GM06990 (cell line): ENCODE measurements around the gene LY86.

Experiments used
- DNase-seq: peaks from one replicate; pipeline ENCODE4 v3.0.0-alpha.2; 2011; ENCODE audit not compliant: insufficient read length; ENCODE audit errors: extremely low read depth
- H3K27me3 ChIP-seq: replicated peaks from 2 replicates; pipeline ENCODE4 v1.6.0; 2011; ENCODE audit warnings: low read length; ENCODE audit not compliant: control insufficient read depth, insufficient read depth
- H3K36me3 ChIP-seq: 2 replicates; pipeline ENCODE4 v1.5.1; 2011; ENCODE audit warnings: low read length; ENCODE audit not compliant: control insufficient read depth, insufficient read depth
- H3K4me3 ChIP-seq: replicated peaks from 2 replicates; pipeline ENCODE4 v1.5.1; 2011; ENCODE audit warnings: low read depth, mild to moderate bottlenecking, control low read depth, low read length
- TF ChIP-seq, protein P1 (sequence below): IDR thresholded peaks from 2 replicates; pipeline ENCODE4 v1.5.1; 2011; ENCODE audit warnings: low read length, control low read depth, mild to moderate bottlenecking, inconsistent platforms; ENCODE audit not compliant: insufficient read depth, poor library complexity, severe bottlenecking

Gene LY86

DNA sequence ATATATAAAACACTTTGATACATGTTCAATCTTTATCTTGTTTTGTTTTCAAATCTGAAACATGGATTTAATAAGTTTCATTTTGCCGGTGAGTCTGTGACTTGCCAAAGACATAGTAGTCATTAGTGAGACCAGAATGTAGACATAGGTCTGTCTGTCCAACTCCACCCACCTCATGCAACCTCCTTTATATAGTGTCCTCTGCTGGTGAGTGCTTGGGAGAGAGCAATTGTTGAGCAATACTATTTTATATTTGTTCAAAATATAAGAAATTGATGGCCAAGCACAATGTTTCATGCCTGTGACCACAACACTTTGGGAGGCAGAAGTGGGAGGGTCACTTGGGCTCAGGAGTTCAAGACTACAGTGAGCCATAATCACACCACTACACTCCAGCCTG lies 10.8 kb upstream of the LY86 start:
- H3K27me3 ChIP-seq: no peaks in the 10 kb centered on the region
- H3K4me3 ChIP-seq: no peak overlapping the region
- H3K36me3 ChIP-seq: peaks cover 5% of the 10 kb centered on the region; the same call in 1 of the 2 replicates
- TF ChIP-seq, protein P1, sequence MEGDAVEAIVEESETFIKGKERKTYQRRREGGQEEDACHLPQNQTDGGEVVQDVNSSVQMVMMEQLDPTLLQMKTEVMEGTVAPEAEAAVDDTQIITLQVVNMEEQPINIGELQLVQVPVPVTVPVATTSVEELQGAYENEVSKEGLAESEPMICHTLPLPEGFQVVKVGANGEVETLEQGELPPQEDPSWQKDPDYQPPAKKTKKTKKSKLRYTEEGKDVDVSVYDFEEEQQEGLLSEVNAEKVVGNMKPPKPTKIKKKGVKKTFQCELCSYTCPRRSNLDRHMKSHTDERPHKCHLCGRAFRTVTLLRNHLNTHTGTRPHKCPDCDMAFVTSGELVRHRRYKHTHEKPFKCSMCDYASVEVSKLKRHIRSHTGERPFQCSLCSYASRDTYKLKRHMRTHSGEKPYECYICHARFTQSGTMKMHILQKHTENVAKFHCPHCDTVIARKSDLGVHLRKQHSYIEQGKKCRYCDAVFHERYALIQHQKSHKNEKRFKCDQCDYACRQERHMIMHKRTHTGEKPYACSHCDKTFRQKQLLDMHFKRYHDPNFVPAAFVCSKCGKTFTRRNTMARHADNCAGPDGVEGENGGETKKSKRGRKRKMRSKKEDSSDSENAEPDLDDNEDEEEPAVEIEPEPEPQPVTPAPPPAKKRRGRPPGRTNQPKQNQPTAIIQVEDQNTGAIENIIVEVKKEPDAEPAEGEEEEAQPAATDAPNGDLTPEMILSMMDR: peak; percentile 16
- DNase-seq: no peak

DNA sequence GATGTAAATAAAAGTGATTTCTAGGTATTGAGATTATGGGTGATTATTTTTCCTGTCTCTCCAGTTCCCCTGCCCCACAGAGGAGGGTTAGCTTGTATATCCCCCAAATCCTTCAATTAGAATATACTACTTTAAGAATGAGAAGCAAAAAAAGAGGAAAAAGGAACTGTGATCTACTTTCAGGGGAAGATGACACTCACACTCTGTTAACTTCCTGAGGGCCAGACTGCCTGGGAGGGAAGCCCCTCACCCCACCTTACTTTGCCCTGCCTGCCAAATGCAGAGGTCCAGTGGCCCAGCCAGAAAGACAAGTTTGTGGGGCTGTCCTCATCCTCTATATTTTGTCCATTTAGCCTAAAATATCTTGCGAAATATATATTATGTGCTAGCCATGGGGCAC lies 9.2 kb upstream of the LY86 start:
- H3K4me3 ChIP-seq: no peak overlapping the region
- H3K27me3 ChIP-seq: no peaks in the 10 kb centered on the region
- H3K36me3 ChIP-seq: peaks cover 5% of the 10 kb centered on the region; the same call in 1 of the 2 replicates
- no peak for DNase-seq
- TF ChIP-seq, protein P1: no peak

DNA sequence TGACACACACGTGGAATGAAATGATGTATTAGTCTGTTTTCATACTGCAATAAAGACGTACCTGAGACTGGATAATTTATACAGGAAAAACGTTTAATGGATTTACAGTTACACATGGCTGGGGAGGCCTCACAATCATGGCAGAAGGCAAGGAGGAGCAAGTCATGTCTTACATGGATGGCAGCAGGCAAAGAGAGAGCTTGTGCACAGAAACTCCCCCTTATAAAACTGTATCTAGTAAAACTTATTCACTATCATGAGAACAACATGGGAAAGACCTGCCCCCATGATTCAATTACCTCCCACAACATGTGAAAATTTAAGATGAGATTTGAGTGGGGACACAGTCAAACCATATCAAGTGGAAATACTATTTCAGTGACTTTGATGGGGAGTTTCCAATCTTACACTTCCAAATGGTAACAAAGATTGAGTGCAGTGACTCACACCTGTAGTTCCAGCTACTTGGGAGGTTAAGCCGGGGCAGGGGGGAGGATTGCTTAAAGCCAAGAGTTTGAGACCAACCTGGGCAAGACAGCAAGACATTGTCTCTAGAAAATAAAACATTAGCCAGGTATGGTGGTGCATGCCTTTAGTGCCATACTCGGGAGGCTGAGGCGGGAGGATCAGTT lies 8.2 kb upstream of the LY86 start:
- no peaks in the 10 kb centered on the region for H3K27me3 ChIP-seq
- no peak for DNase-seq
- peaks cover 5% of the 10 kb centered on the region; the same call in 1 of the 2 replicates for H3K36me3 ChIP-seq
- TF ChIP-seq, protein P1: no peak
- no peak overlapping the region for H3K4me3 ChIP-seq

DNA sequence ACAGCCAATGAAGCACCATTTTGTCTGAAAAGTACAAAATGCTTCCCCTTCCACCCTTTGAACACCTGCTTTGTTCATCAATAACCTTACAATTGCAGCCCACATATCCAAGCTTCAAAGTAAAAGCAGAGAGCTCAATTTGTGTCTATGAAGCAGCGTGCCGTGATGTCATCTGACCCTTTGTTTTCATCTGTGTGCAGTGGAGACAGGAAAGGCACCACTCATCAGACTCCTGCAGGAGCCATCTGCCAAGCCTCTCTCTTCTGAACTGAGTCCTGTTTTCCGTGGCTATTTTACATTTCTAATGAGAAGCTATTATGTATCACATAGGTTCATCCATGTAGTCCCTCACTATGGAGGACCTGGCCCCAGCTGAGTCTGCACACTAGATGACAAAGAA lies 7.5 kb upstream of the LY86 start:
- H3K27me3 ChIP-seq: no peaks in the 10 kb centered on the region
- TF ChIP-seq, protein P1: no peak
- no peak for DNase-seq
- H3K4me3 ChIP-seq: no peak overlapping the region
- H3K36me3 ChIP-seq: peaks cover 4% of the 10 kb centered on the region; the same call in 1 of the 2 replicates

DNA sequence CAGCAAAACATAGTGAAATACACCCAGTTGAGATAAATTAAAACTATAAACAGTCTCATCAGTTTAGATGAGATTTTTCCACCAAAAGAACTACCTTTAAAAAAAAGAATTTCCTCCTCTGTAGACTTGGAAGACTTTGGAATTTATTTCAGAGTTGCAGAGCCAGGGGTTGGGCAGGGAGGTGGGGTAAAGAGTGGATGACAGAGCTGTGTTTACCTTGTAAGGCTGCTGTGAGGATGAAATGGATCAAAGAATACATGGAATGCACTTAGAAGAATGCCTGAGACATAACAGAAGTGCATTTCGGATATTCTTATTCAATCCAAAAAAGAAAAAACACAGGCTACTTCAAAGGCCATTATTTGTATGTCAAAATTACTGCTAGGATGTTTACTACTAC lies 6.4 kb upstream of the LY86 start:
- H3K4me3 ChIP-seq: no peak overlapping the region
- H3K36me3 ChIP-seq: peaks cover 4% of the 10 kb centered on the region; the same call in 1 of the 2 replicates
- TF ChIP-seq, protein P1: no peak
- DNase-seq: no peak
- no peaks in the 10 kb centered on the region for H3K27me3 ChIP-seq
